GM13976 (cell line): ENCODE results near the gene MAPK10.

Experiments
- DNase-seq: peaks from one replicate; pipeline ENCODE4 v3.0.0; 2012; ENCODE audit warnings: low spot score
- in situ Hi-C: fragments of 300-500 bp; cut with MboI; formaldehyde crosslinking; loops from one replicate; pipeline ENCODE4 v1.12.0; 2022; ENCODE audit warnings: low sequenced_read_pairs, mixed read lengths, inconsistent platforms; ENCODE audit not compliant: unreplicated experiment
- TF ChIP-seq, protein P1 (sequence below): IDR thresholded peaks from 2 replicates; pipeline ENCODE4 v1.5.1; 2012; ENCODE audit warnings: borderline replicate concordance, mild to moderate bottlenecking; ENCODE audit not compliant: insufficient read depth; ENCODE audit errors: extremely low read depth, missing control alignments, control extremely low read depth

Gene MAPK10

DNA sequence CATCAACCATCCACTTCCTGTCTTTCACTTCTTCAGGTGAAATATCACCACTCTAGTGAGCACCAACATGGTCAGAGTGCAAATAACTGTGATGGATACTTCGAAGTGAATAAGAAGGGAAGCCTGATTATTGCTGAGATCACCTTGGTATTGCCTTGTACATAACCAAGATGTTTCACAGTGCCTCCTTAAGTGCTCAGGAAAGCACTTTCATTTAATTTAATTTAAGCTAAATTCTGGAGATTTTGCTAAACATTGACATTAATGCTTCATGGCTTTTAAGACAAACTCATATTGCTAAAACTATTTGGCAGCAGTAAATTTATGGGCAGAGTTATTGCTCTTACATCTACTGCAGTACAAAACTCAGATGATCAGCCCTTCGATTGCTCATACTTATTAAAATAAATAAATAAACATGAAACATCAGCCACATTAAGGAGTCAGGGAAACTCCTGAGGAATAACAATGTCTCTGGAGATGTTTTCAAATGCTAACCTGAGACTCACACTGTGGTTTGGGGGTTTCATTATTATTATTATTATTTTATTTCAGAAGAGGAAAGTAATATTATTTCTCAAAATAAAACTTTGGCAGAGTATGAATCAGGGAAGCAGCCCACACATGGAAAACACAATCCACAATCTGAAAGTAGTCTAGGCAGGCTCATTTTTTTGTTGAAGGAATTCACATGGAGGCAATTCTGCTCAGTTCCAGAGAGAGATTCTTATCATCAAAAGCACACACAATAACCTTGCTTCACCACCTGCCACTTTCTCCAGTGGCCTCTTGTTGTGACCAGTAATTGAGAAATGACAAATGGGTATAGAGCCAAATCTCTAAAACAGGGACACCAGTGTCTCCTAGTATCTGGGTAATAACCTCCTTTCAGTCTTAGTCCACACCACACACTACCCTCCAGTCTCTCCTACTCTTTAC, 344.2 kb downstream of the MAPK10 start:
- in situ Hi-C loops = no loop called here
- TF ChIP-seq, protein P1, sequence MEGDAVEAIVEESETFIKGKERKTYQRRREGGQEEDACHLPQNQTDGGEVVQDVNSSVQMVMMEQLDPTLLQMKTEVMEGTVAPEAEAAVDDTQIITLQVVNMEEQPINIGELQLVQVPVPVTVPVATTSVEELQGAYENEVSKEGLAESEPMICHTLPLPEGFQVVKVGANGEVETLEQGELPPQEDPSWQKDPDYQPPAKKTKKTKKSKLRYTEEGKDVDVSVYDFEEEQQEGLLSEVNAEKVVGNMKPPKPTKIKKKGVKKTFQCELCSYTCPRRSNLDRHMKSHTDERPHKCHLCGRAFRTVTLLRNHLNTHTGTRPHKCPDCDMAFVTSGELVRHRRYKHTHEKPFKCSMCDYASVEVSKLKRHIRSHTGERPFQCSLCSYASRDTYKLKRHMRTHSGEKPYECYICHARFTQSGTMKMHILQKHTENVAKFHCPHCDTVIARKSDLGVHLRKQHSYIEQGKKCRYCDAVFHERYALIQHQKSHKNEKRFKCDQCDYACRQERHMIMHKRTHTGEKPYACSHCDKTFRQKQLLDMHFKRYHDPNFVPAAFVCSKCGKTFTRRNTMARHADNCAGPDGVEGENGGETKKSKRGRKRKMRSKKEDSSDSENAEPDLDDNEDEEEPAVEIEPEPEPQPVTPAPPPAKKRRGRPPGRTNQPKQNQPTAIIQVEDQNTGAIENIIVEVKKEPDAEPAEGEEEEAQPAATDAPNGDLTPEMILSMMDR = no peak
- peak; percentile 12 for DNase-seq

DNA sequence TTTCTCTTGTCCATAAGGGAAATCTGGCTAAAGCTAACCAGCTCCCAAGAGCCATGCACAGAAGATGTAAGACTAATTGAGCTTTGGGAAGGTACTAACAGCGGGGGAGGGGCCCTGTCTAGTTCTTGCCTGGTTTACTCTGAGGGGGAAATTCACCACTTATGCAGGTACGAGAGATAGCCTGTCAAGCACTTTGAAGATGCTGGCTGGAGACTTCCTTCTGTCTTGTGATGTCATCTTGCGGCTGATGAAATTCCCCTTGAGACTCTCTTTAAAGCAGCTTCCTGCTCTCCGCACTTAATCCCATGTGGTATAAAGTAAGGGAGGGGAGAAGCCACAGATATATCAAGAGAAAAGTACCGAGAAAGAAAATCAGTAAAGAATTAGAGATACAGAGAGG, 345.3 kb downstream of the MAPK10 start:
- in situ Hi-C loops = no loop called here
- TF ChIP-seq, protein P1 = no peak
- DNase-seq = peak; percentile 44

DNA sequence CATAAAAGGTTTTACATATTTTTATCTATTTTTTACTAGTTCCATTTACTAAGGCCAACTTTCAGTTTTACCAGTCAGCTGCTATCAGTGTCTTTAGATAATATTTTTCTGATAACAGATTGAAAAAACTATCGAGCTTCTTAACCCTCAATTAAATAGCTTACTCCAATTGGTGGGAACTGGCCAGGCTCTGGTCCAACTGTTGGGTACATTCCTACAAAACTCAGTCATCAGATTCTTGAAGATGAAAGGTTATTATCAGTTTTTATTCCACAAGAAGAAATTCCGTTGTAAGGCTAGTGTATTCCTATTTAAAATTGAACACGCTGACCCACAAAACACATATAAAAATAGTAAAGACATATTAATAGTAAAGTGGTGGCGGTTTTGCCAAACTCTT, 346.2 kb downstream of the MAPK10 start:
- TF ChIP-seq, protein P1 = no peak
- in situ Hi-C loops = no loop called here
- DNase-seq = no peak

DNA sequence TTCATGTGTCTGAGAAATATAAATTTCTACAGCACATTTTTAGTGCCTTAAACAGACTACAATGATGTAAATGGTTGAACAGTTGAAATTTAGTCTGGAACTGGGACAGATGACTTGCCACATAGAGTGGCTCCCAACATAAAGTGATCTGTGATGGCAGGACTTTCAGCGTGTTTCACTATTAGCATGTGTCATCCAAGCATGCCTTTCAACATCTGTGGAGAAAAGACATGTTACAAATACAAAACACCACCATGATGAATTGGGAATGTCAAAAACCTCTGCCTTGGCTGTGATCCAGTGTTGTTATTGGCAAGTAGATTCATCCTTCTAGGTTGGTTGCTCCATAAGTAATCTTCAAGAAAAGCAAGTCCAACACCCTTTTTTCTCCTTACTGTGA, 348.7 kb downstream of the MAPK10 start:
- in situ Hi-C loops = no loop called here
- TF ChIP-seq, protein P1 = no peak
- no peak for DNase-seq

DNA sequence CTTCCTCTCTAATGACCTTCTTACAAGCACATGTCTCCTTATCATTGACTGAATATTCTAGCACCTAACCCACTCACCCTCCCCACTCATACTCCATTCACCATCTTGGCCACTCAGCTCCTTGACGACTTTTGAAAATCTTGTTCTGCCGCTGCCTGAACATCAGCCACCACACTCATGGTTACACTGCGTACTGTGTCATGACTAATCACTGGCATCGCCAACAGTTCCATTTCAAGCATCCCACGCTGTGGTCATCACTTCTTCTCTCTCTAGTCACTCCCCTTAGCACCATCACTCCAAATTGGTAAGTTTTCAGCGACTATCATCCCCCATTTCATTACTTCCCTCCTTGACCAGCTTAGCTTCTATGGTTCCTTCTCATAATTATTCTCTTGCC, 352.8 kb downstream of the MAPK10 start:
- DNase-seq = no peak
- in situ Hi-C loops = no loop called here
- TF ChIP-seq, protein P1 = no peak

DNA sequence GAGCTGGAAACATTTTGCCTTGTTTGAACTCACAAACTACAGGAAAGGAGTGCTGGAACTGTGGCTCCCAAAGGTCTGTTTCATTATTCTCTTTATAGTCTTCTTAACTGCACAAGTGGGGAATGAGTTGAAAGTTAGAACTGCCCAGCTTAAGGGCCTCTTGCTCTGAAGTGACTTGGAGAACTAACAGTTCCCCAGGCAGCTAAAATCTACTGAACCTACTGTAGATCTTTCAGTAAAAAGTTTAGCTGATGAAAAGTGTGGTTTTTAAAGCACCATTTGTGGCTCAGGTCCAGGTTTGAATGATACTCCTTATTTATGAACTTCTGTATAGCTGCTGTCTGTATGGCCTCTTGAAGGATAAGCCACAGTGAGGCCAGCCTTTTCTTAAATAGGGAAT, 353.8 kb downstream of the MAPK10 start:
- no peak for DNase-seq

More for the DNA sequence above, 353.8 kb downstream of the MAPK10 start:
- in situ Hi-C loops = no loop called here
- TF ChIP-seq, protein P1 = no peak
